NCI-H345 treated with DMSO at 0.1 percent for 48 hours (cell line): ENCODE data around the gene RSAD1.
A peak's percentile ranks its signal among the peaks of the same experiment; 100 is the strongest.

Experiments used
- DNase-seq: peaks from one replicate; lab custom pipeline; 2025; ENCODE audit not compliant: unreplicated experiment; lab: John Stamatoyannopoulos, UW

Gene RSAD1

GRCh38 chr17:50478391-50479381 is at the start of gene RSAD1:
Gene RSAD1, plus strand, starts transcription at chr17:50478860. Its CDS starts 25 bp downstream, at chr17:50478885.
- peak; percentile 58 for DNase-seq

GRCh38 chr17:50429793-50430192 is 48.9 kb upstream of the RSAD1 start:
- no peak for DNase-seq

GRCh38 chr17:50430821-50431618 is 47.6 kb upstream of the RSAD1 start:
- no peak for DNase-seq

- no peak for DNase-seq
Measured at GRCh38 chr17:50432125-50432762, 46.4 kb upstream of the RSAD1 start.

- no peak for DNase-seq
Measured at GRCh38 chr17:50437409-50437808, 41.3 kb upstream of the RSAD1 start.

GRCh38 chr17:50439008-50439407 is 39.7 kb upstream of the RSAD1 start:
- DNase-seq = no peak

- DNase-seq = peak; percentile 31
Measured at GRCh38 chr17:50440172-50440837, 38.4 kb upstream of the RSAD1 start.

GRCh38 chr17:50440838-50441829 is 37.5 kb upstream of the RSAD1 start:
- DNase-seq = no peak

- no peak for DNase-seq
Measured at GRCh38 chr17:50443505-50443974, 35.1 kb upstream of the RSAD1 start.

- no peak for DNase-seq
Measured at GRCh38 chr17:50444841-50445715, 33.6 kb upstream of the RSAD1 start.

- no peak for DNase-seq
Measured at GRCh38 chr17:50445730-50446325, 32.8 kb upstream of the RSAD1 start.

- DNase-seq = no peak
Measured at GRCh38 chr17:50447870-50448595, 30.6 kb upstream of the RSAD1 start.

- no peak for DNase-seq
Measured at GRCh38 chr17:50448643-50449042, 30.0 kb upstream of the RSAD1 start.

GRCh38 chr17:50451943-50452629 is 26.6 kb upstream of the RSAD1 start:
- no peak for DNase-seq

GRCh38 chr17:50452630-50453300 is 25.9 kb upstream of the RSAD1 start:
- no peak for DNase-seq

- DNase-seq = no peak
Measured at GRCh38 chr17:50453901-50454300, 24.8 kb upstream of the RSAD1 start.
